HG02973 (cell line): ENCODE results near the gene POLE.

ENCODE experiments used
- ATAC-seq: cut with Tn5 transposase; IDR thresholded peaks from one replicate; pipeline ENCODE4 v1.9.1; 2021; ENCODE audit warnings: moderate library complexity; ENCODE audit not compliant: unreplicated experiment

The POLE gene

GRCh38 chr12:132687211-132688164, at the start of gene POLE, which contains the start of gene PXMP2:
Gene POLE (minus strand): TSS chr12:132687342. CDS start chr12:132687315, 27 bp downstream.
Gene PXMP2 (plus strand): TSS chr12:132687587. CDS start chr12:132687671, 84 bp downstream.
- ATAC-seq = peak; percentile 88

- no peak for ATAC-seq
These were observed 49.8 kb upstream of the POLE start for GRCh38 chr12:132736913-132737312.

GRCh38 chr12:132736378-132736777, 49.2 kb upstream of the POLE start:
- no peak for ATAC-seq

- no peak for ATAC-seq
These were observed 48.4 kb upstream of the POLE start for GRCh38 chr12:132735496-132735895.

- ATAC-seq = no peak
These were observed 47.1 kb upstream of the POLE start for GRCh38 chr12:132734206-132734605.

GRCh38 chr12:132731574-132731973, 44.4 kb upstream of the POLE start:
- ATAC-seq = no peak

GRCh38 chr12:132730353-132730752, 43.2 kb upstream of the POLE start:
- no peak for ATAC-seq

- no peak for ATAC-seq
These were observed 42.6 kb upstream of the POLE start for GRCh38 chr12:132729541-132730320.

- no peak for ATAC-seq
These were observed 41.4 kb upstream of the POLE start for GRCh38 chr12:132728502-132728901.

GRCh38 chr12:132727091-132727794, 40.1 kb upstream of the POLE start:
- no peak for ATAC-seq

- ATAC-seq = no peak
These were observed 39.2 kb upstream of the POLE start for GRCh38 chr12:132726386-132726785.

GRCh38 chr12:132724506-132725241, 37.5 kb upstream of the POLE start:
- ATAC-seq = no peak

GRCh38 chr12:132723764-132724140, 36.6 kb upstream of the POLE start:
- ATAC-seq = no peak

GRCh38 chr12:132723015-132723763, 36.0 kb upstream of the POLE start:
- ATAC-seq = no peak

GRCh38 chr12:132720606-132721345, 33.6 kb upstream of the POLE start:
- ATAC-seq = no peak

- ATAC-seq = no peak
These were observed 32.8 kb upstream of the POLE start for GRCh38 chr12:132719954-132720324.

GRCh38 chr12:132719141-132719953, 32.2 kb upstream of the POLE start:
- no peak for ATAC-seq

GRCh38 chr12:132718644-132719043, 31.5 kb upstream of the POLE start:
- no peak for ATAC-seq
